Measurements from ENCODE around the gene CPNE2. TPM values are rescaled to one million over a fixed set of nuclear protein-coding genes. Genes with fewer than 3 reads are reported as not detected.

CPNE2 gene
- total and polyA plus RNA-seq, 3 donors from 2014 or later = 18.3 to 51.8 (median 25.2) TPM

GRCh38 chr16:57091200-57091974 lies 996 bp upstream of the CPNE2 start:
- Histone ChIP-seq H3K27ac (peak overlapping the region in 1 of 2 donors; percentile 74), H3K9me3 (no peaks in the 10 kb centered on the region), H3K36me3 (ENCODE audit: low read depth, missing control alignments) (no peaks in the 10 kb centered on the region), H3K4me1 (peaks cover 9% of the 10 kb centered on the region), H3K27me3 (no peaks in the 10 kb centered on the region), H3K4me3 (peak overlapping the region; percentile 62 to 66)
- no peak for TF ChIP-seq CTCF (IDR thresholded peaks at IDR 0.05)
- DNase-seq = peak; percentile 33
- WGBS, 2 donors = 13 to 15% methylated on average over 22 to 24 of the region's 24 CpGs
- intact Hi-C loops (cut with DNase I; ENCODE audit: low total_unique reads) = loop anchor here (5.0 to 10.0 kb wide), 2 partner anchors 76 to 203 kb away; no protein-coding TSS in a partner anchor

GRCh38 chr16:57092786-57093411 lies 516 bp downstream of the CPNE2 start:
- 2% methylated on average over 19 of the region's 53 CpGs; no CpG with 5 or more reads in 1 of the 2 donors for WGBS, 2 donors
- Histone ChIP-seq H3K27ac (no peak overlapping the region), H3K36me3 (ENCODE audit: low read depth, missing control alignments) (no peaks in the 10 kb centered on the region), H3K4me3 (peak overlapping the region; percentile 66 to 75), H3K9me3 (no peaks in the 10 kb centered on the region), H3K4me1 (peaks cover 9% of the 10 kb centered on the region), H3K27me3 (no peaks in the 10 kb centered on the region)
- TF ChIP-seq CTCF (IDR thresholded peaks at IDR 0.05) (peak in 2 of 3 experiments; percentile 13 to 70), POLR2A (IDR thresholded peaks at IDR 0.05) (no peak)
- DNase-seq = peak; percentile 29
- intact Hi-C loops (cut with DNase I; ENCODE audit: low total_unique reads) = loop anchor here (5.0 to 10.0 kb wide), 2 partner anchors 74 to 202 kb away; no protein-coding TSS in a partner anchor

GRCh38 chr16:57093666-57094564 lies 1.5 kb downstream of the CPNE2 start:
- peaks cover 9% of the 10 kb centered on the region for H3K4me1 ChIP-seq
- H3K36me3 ChIP-seq (ENCODE audit: low read depth, missing control alignments) = no peaks in the 10 kb centered on the region
- no peak for DNase-seq
- 56 to 74% methylated on average over 18 of the region's 18 CpGs for WGBS, 2 donors
- H3K4me3 ChIP-seq = no peak overlapping the region
- intact Hi-C loops (cut with DNase I; ENCODE audit: low total_unique reads) = loop anchor here (5.0 to 10.0 kb wide), 2 partner anchors 73 to 201 kb away; no protein-coding TSS in a partner anchor
- no peak for TF ChIP-seq POLR2A (IDR thresholded peaks at IDR 0.05)
- TF ChIP-seq CTCF (IDR thresholded peaks at IDR 0.05) = no peak
- H3K9me3 ChIP-seq = no peaks in the 10 kb centered on the region
- no peak overlapping the region for H3K27ac ChIP-seq
- H3K27me3 ChIP-seq = no peaks in the 10 kb centered on the region

GRCh38 chr16:57094911-57095310 lies 2.5 kb downstream of the CPNE2 start:
- no peak for DNase-seq
- no peaks in the 10 kb centered on the region for H3K9me3 ChIP-seq
- 67 to 79% methylated on average over 5 of the region's 5 CpGs for WGBS, 2 donors
- TF ChIP-seq POLR2A (IDR thresholded peaks at IDR 0.05) = no peak
- no peak for TF ChIP-seq CTCF (IDR thresholded peaks at IDR 0.05)
- H3K4me1 ChIP-seq = peaks cover 9% of the 10 kb centered on the region
- H3K36me3 ChIP-seq (ENCODE audit: low read depth, missing control alignments) = no peaks in the 10 kb centered on the region
- intact Hi-C loops (cut with DNase I; ENCODE audit: low total_unique reads) = loop anchor here (5.0 to 10.0 kb wide), 2 partner anchors 72 to 200 kb away; no protein-coding TSS in a partner anchor
- no peaks in the 10 kb centered on the region for H3K27me3 ChIP-seq
- no peak overlapping the region for H3K27ac ChIP-seq
- H3K4me3 ChIP-seq = no peak overlapping the region

Measured in testis (tissue), 3 donors.